ENCODE data around the gene NPAS4.

- TF ChIP-seq CTCF (IDR thresholded peaks at IDR 0.05; ENCODE audit: borderline replicate concordance, extremely low read depth, low read length, poor library complexity, severe bottlenecking) (no peak), EZH2 (IDR thresholded peaks at IDR 0.05; ENCODE audit: borderline replicate concordance, low read depth, low read length, severe bottlenecking) (no peak)
Measured at GRCh38 chr11:66462010-66462409, 41.2 kb downstream of the NPAS4 start.
